Gastrocnemius medialis (tissue), 4 donors: ENCODE data around the gene SLC9B2.

Experiments used
- POLR2A ChIP-seq, 2 donors: fragments of 450-650 bp; IDR thresholded peaks; one replicate each; pipeline ENCODE4 v1.6.1; 2017; ENCODE audit warnings: antibody characterized with exemption in 2 of 2, mild to moderate bottlenecking in 2 of 2, moderate library complexity in 2 of 2
- TF ChIP-seq, protein P1 (sequence below), 5 experiments: fragments of 450-650 bp in 3 of 5; fragments of 200-600 bp in 2 of 5; sonication (generic) in 2 of 5; IDR thresholded peaks in 4 of 5; conservative IDR thresholded peaks in 1 of 5; 1 replicate in 4 of 5; 2 replicates in 1 of 5; pipeline ENCODE4 v1.5.1; 2016 to 2019; ENCODE audit warnings: antibody characterized with exemption in 5 of 5, mild to moderate bottlenecking in 3 of 5, moderate library complexity in 3 of 5

DNA sequence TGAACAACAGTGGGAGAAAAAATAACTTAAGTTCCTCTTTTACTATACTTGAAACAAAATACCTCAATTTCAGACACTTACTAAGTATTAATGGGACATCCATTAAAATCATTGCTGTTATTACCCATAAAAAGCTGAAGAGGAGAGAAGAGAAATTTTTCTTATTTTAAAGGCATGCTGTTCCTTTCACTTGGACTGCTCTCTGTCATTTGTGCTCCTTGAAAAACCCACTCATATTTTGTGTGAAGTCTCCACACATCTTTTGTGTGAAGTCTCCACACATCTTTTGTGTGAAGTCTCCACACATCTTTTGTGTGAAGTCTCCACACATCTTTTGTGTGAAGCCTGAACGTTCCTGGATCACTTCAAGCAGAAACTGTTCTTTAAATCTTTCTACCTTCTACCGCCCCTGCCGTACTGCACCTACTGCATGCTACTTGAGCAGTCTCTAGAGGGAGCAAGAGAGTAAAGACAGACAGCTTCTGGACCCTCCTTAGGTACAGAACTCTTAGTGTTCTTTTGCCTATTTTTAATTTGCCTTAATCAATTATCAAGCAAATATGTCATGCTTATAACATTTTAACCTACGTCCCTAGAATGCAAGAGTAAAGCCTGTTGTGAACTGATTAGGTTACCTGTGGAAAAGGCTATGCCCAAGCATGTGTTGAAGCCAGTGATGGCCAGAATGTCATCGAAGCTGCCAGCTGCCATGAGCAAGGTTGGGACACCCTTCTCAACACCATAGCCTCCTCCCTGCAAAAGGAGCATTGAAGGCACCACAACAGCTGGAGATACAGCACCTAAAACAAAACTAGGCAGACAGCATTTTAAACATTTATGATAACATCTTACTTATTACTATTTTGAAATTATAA lies 29.9 kb downstream of the SLC9B2 start:
- TF ChIP-seq, protein P1, sequence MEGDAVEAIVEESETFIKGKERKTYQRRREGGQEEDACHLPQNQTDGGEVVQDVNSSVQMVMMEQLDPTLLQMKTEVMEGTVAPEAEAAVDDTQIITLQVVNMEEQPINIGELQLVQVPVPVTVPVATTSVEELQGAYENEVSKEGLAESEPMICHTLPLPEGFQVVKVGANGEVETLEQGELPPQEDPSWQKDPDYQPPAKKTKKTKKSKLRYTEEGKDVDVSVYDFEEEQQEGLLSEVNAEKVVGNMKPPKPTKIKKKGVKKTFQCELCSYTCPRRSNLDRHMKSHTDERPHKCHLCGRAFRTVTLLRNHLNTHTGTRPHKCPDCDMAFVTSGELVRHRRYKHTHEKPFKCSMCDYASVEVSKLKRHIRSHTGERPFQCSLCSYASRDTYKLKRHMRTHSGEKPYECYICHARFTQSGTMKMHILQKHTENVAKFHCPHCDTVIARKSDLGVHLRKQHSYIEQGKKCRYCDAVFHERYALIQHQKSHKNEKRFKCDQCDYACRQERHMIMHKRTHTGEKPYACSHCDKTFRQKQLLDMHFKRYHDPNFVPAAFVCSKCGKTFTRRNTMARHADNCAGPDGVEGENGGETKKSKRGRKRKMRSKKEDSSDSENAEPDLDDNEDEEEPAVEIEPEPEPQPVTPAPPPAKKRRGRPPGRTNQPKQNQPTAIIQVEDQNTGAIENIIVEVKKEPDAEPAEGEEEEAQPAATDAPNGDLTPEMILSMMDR (IDR thresholded peaks at IDR 0.05 in 4 of 5, conservative IDR thresholded peaks at IDR 0.05 in 1 of 5) = peak; percentile 23 to 65 (median 46)
- TF ChIP-seq POLR2A (IDR thresholded peaks at IDR 0.05) = no peak
